HG03060 (cell line): ENCODE measurements around the gene JAK2.
"Not testable (repeated sequence)": the region's sequence is repeated elsewhere in the genome, so short reads cannot be mapped to it uniquely, and the experiment has no call there.

Experiments
- ATAC-seq: cut with Tn5 transposase; IDR thresholded peaks from one replicate; pipeline ENCODE4 v1.9.1; 2021; ENCODE audit warnings: low read depth, moderate number of reproducible peaks; ENCODE audit not compliant: unreplicated experiment

The JAK2 gene

DNA sequence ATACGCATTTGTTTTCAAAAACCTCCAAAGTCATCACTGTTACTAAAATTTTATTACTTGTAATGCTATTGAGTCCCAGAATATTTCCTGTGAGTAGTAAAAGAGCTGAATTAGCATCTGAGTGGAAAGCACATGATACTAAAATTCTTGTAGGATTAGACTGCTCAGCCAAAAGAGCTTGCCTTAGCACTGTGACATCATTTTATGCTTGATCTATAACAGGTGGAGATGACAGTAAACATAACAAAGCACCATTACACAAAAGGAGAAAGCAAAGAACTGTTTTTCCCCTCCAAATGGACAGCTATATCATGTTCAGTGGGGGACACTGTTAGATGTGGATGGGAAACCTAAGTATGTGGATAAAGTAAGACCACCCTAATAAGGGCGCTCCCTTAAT lies 5.8 kb upstream of the JAK2 start:
- no peak for ATAC-seq

DNA sequence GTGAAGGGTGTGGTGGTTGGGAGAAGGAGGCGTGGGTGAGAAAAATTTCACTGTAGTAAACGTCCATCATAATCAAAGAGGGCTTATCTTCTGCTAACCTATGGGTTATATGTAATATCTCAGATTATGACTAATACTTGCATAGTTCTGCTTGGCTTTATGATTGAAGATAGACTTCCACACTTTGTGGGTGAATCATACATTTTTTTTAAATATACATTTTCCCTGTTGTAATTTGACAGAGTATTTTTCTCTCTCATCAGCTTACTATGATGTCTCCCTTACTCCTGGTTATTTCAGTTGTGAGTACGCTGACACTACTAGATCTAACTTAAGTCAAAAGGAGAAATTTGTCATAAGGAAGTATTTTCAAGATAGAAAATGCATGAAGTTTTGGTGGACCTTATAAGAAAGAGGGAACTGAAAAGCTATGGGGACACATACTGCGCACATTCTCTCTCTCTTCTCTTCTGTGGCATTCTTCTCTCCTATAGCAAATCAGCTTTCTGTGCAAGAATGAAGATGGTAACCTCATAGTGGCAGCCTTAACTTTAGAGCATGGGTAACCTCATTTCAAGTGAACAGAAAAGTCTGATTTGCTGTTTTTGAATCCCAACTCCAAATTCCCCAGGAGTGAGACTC lies 4.9 kb upstream of the JAK2 start:
- ATAC-seq, result no peak

DNA sequence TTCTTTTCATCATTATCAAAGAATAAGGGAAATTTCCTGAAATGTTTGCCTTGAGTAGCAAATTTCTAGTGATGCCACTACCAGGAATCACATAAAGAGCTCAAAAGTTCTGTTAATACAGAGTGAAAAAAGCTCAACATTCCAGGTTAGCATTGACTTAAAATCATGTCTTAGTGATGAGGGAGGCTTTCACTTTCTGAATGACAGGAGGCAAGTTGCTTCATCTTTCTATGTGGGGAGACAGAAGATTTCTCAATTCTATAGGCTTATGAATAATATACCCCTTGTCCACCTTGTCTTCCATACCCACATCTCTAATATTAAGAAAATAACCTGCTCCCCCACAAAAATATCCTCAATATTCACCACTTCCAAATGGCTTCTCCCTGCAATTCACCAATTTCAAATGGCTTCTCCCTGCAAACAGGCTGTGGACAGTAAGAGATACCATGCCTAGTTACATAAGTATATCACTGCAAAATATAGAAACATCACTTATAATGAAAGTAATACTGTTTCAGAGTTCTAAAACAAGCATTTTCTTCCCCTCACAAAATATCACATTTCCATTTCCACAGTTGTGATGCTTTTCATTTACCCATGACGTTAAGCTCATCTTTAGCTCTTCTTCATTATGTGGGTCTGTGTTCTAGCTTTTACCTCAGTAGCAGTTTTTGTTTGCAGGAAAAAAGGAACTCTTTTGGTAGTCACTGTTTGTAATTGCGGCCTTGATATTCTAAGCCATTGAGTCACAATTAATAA lies 2.2 kb upstream of the JAK2 start:
- ATAC-seq, result no peak

DNA sequence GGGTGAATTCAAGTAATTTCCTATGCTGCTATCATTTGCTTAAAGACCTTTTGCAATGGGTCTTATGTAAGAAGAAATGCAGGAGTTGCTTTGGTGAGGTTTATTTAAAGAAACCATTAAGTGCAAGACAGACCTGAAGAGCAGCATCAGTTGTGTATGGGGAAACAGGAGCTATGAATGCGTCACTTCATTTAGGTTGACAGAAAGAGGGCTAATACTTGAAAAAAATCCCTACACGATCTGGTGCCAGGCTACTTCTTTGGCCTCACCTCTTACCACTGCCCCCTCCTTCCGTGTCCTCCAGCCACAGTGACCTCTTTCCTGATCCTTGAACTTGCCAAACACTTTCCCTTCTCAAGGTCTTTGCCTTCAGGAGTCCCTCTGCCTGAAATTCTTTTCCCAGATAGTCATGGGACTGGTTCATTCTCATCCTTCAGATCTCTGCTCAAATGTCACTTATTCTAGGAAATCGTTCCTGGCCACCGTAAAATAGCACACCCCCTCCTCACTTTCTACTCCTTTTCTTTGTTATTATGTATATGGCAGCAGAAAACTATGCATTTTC lies 1.4 kb upstream of the JAK2 start:
- no peak for ATAC-seq

DNA sequence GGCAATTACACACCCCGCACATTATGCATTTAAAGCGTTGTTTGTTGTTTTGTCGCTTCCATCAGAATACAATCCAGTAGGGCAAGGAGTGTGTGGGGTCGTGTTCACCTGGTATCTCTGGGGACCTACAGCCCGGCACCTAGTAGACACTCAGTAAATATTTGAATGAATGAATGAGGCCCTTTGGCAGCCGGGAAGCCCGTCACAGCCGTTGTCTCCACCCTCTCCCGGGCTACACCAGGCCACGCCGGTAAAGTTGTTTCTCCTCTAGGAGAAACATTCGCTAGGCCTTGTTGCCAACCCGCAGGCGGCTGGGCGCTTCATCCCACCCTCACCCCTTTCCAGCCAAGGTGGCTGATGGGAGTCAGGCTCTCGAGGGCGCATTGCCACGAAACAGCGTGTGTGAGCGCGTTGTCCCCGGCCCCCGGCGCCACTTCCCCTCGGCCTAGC lies 876 bp upstream of the JAK2 start:
- ATAC-seq, result no peak

DNA sequence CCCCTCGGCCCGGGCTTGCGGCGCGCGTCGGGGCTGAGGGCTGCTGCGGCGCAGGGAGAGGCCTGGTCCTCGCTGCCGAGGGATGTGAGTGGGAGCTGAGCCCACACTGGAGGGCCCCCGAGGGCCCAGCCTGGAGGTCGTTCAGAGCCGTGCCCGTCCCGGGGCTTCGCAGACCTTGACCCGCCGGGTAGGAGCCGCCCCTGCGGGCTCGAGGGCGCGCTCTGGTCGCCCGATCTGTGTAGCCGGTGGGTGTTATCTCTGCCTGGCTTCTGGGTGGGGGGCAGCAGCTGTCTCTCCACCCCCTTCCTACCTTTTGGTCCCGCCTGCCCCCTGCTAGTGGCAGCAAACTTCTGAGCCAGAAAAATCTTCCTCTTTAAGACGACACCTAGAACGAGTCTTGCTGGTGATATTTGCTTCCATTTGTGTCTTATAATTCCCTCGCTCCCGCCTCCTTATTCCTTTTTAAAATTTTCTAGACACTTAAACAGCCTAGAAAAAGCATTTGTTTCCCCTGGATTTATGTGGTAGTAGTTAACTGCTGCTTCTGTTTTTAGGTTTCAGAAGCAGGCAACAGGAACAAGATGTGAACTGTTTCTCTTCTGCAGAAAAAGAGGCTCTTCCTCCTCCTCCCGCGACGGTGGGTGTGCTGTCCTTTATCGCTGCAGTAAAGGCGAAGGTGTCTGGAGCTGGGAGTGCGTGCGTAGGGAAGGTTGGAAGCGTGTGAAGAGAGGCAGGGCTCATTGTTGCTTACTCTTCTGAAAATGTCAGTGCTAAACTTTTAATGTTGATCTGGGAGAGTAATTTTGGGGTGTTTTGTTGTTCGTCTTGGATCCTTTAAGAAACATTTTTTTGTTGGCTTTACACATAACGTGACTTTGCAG lies 554 bp downstream of the JAK2 start:
- peak; percentile 14 for ATAC-seq

DNA sequence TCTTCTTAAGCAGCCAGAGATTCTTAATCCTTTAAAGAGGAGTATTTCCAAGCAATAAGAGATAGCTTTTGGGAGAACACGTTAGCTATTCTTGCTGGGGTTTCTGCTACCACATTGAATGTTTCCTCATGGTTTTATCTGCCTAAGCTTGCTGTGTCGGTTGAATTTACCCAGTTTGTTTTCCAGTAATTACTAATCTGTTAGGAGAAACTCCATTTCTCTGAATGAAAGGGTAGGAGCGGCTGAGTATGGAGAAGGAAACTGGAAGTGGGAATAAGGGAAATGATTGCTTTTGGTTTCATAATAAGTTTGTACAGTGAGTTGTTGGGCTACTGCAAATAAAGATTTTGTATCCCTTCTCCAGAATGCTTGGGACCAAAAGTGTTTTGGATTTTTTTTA lies 1.2 kb downstream of the JAK2 start:
- no peak for ATAC-seq

DNA sequence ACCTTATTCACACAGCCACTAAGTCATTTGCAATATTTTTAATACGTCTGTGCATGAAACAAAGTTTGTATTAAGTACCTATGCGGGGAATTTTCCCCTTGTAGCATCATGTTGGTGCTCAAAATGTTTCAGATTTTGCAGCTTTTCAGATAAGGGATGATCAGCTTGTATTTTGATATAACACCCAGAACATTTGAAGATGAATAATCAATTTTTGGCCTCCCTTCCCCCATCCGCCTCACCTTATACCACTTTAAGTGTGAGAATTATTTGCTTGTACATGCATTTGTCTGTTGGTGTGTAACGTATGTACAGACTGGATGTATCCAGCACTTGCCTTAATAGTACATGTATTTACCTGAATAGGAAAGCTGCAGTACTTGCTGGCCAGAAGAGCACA lies 1.7 kb downstream of the JAK2 start:
- ATAC-seq, result no peak

DNA sequence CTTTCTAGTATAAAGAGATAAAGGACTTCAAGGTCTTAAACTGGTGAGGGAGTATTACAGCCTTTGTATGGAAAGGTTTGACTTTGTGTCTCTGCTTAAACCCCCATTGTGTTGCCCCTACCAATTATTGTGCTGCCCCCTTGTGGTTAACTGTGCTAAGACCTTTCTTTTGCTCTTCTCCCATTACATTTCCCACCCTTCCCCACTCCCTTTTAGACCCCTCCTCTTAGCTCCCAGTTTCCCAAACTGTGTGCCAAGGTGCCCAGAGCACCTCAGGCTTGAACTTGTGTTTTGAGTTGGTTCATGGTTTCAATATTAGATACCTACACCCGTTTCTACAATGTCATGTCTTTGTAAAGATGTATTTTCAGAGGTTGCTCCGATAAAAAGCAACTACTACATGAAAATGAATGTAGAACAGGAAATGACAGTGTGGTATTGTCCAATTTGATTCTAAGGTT lies 2.9 kb downstream of the JAK2 start:
- ATAC-seq, result no peak

DNA sequence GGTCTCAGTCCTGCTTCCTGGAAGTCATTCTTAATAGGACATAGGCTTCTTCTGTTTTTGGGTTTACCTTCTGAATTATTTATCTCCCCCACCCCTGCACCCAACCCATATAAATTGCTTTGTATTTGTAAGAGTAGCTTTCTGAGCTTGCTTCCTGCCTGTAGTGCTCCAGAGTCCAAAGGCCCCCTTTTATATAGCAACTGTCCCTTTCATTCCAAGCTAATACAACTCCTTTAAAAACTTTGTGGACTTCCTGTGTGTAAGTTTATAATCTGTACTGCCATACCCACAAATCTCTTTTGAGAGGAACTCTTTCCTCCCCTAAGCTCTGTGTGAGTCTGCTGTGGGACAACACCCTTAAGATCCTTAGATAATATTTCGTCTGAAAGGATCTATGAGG lies 7.8 kb downstream of the JAK2 start:
- no peak for ATAC-seq

DNA sequence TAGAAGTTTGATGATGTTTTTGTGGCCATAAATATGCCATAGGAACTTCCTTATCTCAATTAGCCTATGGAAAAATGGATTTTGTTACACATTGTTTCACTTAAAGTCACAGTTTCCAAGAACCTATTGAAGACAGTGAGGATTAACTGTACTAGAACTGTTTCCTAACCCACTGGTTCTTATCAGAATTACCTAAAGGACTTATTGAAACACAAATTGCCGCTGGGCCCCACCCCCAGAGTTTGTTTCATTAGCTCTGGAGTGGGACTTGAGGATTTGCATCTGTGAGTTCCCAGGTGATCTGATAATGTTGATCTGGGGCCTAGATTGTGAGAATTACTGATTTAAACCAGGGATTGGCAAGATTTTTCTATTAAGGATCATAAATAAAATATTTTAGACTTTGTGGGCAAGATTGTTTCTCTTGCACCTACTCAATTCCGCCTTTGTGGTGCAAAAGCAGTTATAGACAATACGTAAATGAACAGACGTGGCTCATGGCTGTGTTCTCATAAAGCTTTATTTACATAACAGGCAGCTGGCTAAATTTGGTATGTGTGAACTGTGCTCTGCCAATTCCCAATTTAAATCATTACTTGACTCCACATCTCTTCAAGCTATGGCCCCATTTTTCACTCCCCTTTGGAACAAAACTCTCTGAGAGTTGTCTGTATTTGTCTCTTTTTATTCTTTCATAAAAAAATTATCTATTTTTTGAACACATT lies 9.3 kb downstream of the JAK2 start:
- ATAC-seq, result no peak

DNA sequence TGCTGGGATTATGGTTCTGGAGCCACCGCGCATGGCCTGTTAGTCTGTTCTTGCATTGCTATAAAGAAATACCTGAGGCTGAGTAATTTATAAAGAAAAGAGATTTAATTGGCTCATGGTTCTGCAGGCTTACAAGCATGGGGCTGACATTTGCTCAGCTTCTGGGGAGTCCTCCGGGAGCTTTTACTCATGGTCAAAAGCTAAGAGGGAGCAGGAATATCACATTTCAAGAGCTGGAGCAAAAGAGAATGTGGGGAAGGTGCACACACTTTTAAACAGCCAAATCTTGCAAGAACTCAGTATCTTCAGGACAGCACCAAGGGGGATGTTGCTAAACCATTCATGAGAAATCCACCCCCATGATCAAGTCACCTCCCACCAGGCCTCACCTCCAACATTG lies 12.1 kb downstream of the JAK2 start:
- no peak for ATAC-seq

DNA sequence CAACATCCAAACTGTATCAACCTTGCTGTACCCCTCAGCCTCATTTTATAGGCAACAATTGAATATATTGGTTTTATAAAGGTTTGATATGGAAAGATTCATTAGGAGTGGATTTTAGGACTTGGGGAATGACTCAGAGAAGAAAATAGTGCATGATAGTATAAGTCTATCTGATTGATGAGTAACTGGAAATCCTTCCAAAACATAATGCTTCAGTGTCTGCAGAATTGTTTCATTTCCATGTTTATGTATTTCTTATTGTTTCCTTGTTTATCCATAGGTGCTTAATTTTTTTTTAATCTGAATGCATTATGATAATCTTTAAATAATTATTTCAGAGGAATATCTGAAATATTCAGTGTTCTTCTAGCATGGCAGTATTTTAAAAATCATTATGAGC lies 12.6 kb downstream of the JAK2 start:
- ATAC-seq, result no peak

DNA sequence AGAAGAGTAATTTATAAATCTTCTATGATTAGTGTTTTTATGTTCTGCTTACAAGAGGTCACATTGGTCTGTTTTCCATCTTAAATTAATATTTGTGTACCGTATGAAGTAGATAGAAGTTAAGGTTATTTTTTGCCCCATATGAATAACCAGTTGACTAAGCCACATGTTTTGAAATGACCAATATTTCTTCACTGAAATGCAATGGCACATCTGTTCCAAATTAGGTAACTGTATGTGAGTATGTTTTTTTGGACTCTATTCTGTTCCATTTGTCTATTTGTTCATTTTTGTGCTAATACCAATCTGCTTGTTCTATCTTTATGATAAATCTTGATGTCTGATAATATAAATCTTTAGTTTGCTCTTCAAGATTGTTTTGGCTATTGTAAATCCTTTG lies 17.7 kb downstream of the JAK2 start:
- ATAC-seq, result no peak

DNA sequence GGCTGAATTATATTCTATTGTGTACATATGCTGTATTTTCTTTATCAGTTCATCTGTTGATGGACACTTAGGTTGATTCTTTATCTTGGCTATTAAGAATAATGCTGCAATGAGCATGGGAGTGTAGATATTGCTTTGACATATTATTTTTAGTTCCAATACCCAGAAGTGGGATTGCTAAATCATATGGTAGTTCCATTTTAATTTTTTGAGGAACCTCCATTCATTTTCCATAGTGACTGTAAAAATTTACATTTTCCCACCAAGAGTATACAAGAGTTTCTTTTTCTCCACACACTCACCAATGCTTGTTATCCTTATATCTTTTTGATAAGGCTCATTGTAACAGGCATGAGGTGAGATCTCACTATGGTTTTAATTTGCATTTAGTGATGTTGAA lies 19.4 kb downstream of the JAK2 start:
- ATAC-seq, result no peak

DNA sequence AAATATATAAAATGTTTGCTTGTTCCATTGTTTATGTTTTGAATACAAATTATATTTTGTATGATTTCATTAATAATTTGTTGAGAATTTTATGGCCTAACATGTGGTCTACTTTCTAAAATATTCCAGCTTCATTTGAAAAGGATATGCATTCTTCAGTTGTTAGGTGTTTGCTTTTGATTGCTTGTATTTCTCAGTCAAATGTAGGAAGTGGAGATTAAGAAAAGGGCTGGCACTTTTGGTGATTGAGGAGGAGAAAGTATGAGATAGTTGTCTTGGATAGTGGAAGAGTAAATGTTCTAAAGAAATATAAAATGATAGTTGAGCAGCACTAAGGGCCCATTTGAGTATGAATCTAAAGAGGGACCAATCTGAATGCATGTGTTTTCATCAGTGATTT lies 23.1 kb downstream of the JAK2 start:
- ATAC-seq, result no peak

DNA sequence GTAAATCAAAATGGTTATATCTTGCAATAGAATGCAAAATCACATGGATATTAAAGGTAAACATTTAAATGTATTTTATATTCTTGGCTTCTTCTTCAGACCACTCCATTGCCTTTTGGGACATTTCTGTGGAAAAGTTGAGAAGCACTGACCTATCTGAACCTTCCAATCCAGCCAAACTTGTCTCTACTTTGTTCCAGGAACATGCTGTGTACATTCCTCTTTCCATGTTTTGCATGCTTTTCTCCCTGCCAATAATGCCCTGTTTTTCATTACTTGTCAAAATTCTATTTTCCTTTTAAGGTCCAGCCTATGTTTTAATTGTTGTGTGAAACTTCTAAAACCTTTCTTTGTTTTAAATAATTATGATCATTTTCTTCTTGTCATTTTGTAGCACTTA lies 28.3 kb downstream of the JAK2 start:
- no peak for ATAC-seq

DNA sequence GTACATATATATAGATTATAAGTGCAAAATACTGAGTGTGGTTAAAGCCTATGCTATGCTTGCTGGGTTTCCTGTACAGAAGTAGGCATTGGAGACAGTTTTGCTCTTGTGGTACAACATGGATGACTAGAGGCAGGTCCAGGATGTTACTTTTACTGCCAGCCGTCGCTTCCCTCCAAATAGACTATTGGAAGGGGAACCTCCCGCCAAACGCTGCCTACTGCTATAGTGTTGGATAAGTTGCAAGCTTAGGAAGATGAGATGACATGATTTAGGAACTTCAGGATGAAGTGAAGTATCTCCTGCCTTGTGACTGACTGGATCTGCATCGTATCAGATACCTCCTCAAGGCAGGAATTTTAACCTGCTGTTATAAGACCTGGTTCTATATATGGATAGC lies 30.9 kb downstream of the JAK2 start:
- ATAC-seq, result no peak

DNA sequence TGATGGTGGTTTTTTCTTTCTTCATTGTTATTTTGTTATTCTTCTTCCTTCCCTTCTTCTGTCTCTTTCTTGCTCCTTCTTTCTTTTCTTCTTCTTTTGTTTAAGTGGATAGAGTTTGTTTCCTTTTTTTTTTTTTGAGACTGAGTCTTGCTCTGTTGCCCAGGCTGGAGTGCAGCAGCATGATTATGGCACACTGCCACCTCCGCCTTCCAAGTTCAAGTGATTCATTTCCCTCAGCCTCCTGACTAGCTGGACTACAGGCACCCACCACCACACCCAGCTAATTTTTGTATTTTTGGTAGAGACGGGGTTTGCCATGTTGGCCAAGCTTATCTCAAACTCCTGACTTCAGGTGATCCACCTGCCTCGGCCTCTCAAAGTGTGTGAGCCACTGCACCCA lies 40.3 kb downstream of the JAK2 start:
- ATAC-seq, result no peak

DNA sequence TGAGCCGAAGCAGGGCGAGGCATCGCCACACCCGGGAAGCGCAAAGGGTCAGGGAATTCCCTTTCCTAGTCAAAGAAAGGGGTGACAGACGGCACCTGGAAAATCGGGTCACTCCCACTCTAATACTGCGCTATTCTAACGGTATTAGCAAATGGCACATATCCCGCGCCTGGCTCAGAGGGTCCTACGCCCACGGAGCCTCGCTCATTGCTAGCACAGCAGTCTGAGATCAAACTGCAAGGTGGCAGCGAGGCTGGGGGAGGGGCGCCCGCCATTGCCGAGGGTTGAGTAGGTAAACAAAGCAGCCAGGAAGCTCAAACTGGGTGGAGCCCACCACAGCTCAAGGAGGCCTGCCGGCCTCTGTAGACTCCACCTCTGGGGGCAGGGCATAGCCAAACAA lies 46.9 kb downstream of the JAK2 start:
- not testable (repeated sequence) for ATAC-seq
